H9 (cell line): Measurements from ENCODE around the gene CEP112. TPM values are rescaled to one million over a fixed set of nuclear protein-coding genes. Genes with fewer than 3 reads are reported as not detected.

Source experiments
- DNase-seq: peaks from one replicate; pipeline ENCODE4 v3.0.0-alpha.2; 2017
- H2AFZ ChIP-seq: one replicate; pipeline ENCODE4 v1.6.1; 2013; ENCODE audit warnings: mild to moderate bottlenecking, low read length, control low read depth, moderate library complexity
- H2AK5ac ChIP-seq: 2 replicates; pipeline ENCODE4 v1.6.1; 2013; ENCODE audit warnings: low read length, control low read depth, mixed read lengths; ENCODE audit not compliant: insufficient read length
- H2BK120ac ChIP-seq: one replicate; pipeline ENCODE4 v1.6.1; 2013; ENCODE audit warnings: low read depth, mild to moderate bottlenecking, low read length, control low read depth, inconsistent platforms; ENCODE audit not compliant: poor library complexity, severe bottlenecking
- H2BK12ac ChIP-seq: 2 replicates; pipeline ENCODE4 v1.6.1; 2013; ENCODE audit warnings: low read length, control low read depth, mixed read lengths, low read depth; ENCODE audit not compliant: insufficient read length
- H2BK15ac ChIP-seq: 2 replicates; pipeline ENCODE4 v1.6.1; 2013; ENCODE audit warnings: low read depth, low read length, control low read depth
- H2BK20ac ChIP-seq: one replicate; pipeline ENCODE4 v1.6.1; 2013; ENCODE audit warnings: low read depth, mild to moderate bottlenecking, low read length, control low read depth, inconsistent platforms; ENCODE audit not compliant: poor library complexity, severe bottlenecking
- H2BK5ac ChIP-seq: 2 replicates; pipeline ENCODE4 v1.6.1; 2013; ENCODE audit warnings: low read length, control low read depth, mixed read lengths; ENCODE audit not compliant: insufficient read length
- H3K14ac ChIP-seq: 2 replicates; pipeline ENCODE4 v1.6.1; 2013; ENCODE audit warnings: low read length, control low read depth; ENCODE audit not compliant: insufficient read depth
- H3K18ac ChIP-seq: 2 replicates; pipeline ENCODE4 v1.6.1; 2013; ENCODE audit warnings: low read depth, mild to moderate bottlenecking, mixed read lengths, low read length, control low read depth; ENCODE audit not compliant: insufficient read length
- H3K23ac ChIP-seq: 2 replicates; pipeline ENCODE4 v1.6.1; 2013; ENCODE audit warnings: low read length, control low read depth, mixed read lengths, low read depth; ENCODE audit not compliant: insufficient read length
- H3K23me2 ChIP-seq: 2 replicates; pipeline ENCODE4 v1.6.1; 2013; ENCODE audit warnings: low read depth, mild to moderate bottlenecking, mixed read lengths, low read length, control low read depth; ENCODE audit not compliant: insufficient read length, poor library complexity, severe bottlenecking
- H3K27ac ChIP-seq: 2 replicates; pipeline ENCODE4 v1.5.1; 2013; ENCODE audit warnings: low read length, control low read depth, mixed read lengths, low read depth; ENCODE audit not compliant: insufficient read length
- H3K27me3 ChIP-seq: 2 replicates; pipeline ENCODE4 v1.6.1; 2013; ENCODE audit warnings: low read length, control low read depth, inconsistent platforms; ENCODE audit not compliant: insufficient read depth
- H3K4ac ChIP-seq: 2 replicates; pipeline ENCODE4 v1.6.1; 2013; ENCODE audit warnings: low read depth, mild to moderate bottlenecking, control low read depth, inconsistent platforms, low read length, moderate library complexity
- H3K4me1 ChIP-seq: 2 replicates; pipeline ENCODE4 v1.6.1; 2013; ENCODE audit warnings: low read length, control low read depth, inconsistent platforms; ENCODE audit not compliant: insufficient read depth
- H3K4me2 ChIP-seq: 2 replicates; pipeline ENCODE4 v1.6.1; 2013; ENCODE audit warnings: low read length, control low read depth, mixed read lengths; ENCODE audit not compliant: insufficient read length, insufficient read depth
- H3K56ac ChIP-seq: 2 replicates; pipeline ENCODE4 v1.6.1; 2013; ENCODE audit warnings: low read depth, mild to moderate bottlenecking, mixed read lengths, low read length, control low read depth; ENCODE audit not compliant: insufficient read length
- H3K79me1 ChIP-seq: 2 replicates; pipeline ENCODE4 v1.6.1; 2013; ENCODE audit warnings: low read depth, mild to moderate bottlenecking, moderate library complexity, low read length, control low read depth, inconsistent platforms; ENCODE audit not compliant: insufficient read depth, poor library complexity, severe bottlenecking
- H3K79me2 ChIP-seq: 2 replicates; pipeline ENCODE4 v1.6.1; 2013; ENCODE audit warnings: low read length, control low read depth, inconsistent platforms; ENCODE audit not compliant: insufficient read depth
- H3K9ac ChIP-seq: 2 replicates; pipeline ENCODE4 v1.6.1; 2013; ENCODE audit warnings: low read length, control low read depth, mixed read lengths; ENCODE audit not compliant: insufficient read length; ENCODE audit errors: extremely low read depth
- H3K9me3 ChIP-seq: one replicate; pipeline ENCODE4 v1.6.1; 2013; ENCODE audit warnings: low read depth, low read length, inconsistent platforms; ENCODE audit not compliant: control insufficient read depth
- H3T11ph ChIP-seq: one replicate; pipeline ENCODE4 v1.6.1; 2013; ENCODE audit warnings: mild to moderate bottlenecking, low read length, control low read depth, inconsistent platforms
- H4K20me1 ChIP-seq: one replicate; pipeline ENCODE4 v1.6.1; 2013; ENCODE audit not compliant: control insufficient read depth, insufficient read length, insufficient read depth
- H4K5ac ChIP-seq: 2 replicates; pipeline ENCODE4 v1.6.1; 2013; ENCODE audit warnings: low read depth, mild to moderate bottlenecking, mixed read lengths, low read length, control low read depth; ENCODE audit not compliant: insufficient read length
- H4K8ac ChIP-seq: replicated peaks from 2 replicates; pipeline ENCODE4 v1.6.1; 2013; ENCODE audit warnings: low read length, control low read depth, mixed read lengths, low read depth; ENCODE audit not compliant: insufficient read length
- H4K91ac ChIP-seq: 2 replicates; pipeline ENCODE4 v1.6.1; 2013; ENCODE audit warnings: low read depth, mild to moderate bottlenecking, moderate library complexity, mixed read lengths, low read length, control low read depth; ENCODE audit not compliant: insufficient read length
- H3K27ac Mint-ChIP-seq, 3 experiments: 2 replicates in 2 of 3; 3 replicates in 1 of 3; pipeline ENCODE4 v1.8.0; 2020 to 2021; ENCODE audit warnings: mixed read lengths in 3 of 3, mild to moderate bottlenecking in 1 of 3, moderate library complexity in 1 of 3
- H3K27me3 Mint-ChIP-seq: 2 replicates; pipeline ENCODE4 v1.8.0; 2021; ENCODE audit warnings: low read depth, mild to moderate bottlenecking, moderate library complexity, mixed read lengths
- H3K36me3 Mint-ChIP-seq, 3 experiments: 2 replicates in 2 of 3; 3 replicates in 1 of 3; pipeline ENCODE4 v1.8.0; 2020 to 2021; ENCODE audit warnings: low read depth in 3 of 3, mixed read lengths in 3 of 3; ENCODE audit not compliant: insufficient read depth in 1 of 3
- H3K4me1 Mint-ChIP-seq, 2 experiments: 2 replicates each; pipeline ENCODE4 v1.8.0; 2020; ENCODE audit warnings: mixed read lengths in 2 of 2
- H3K4me3 Mint-ChIP-seq, 2 experiments: 2 replicates in 1 of 2; 3 replicates in 1 of 2; pipeline ENCODE4 v1.8.0; 2020 to 2021; ENCODE audit warnings: mild to moderate bottlenecking in 2 of 2, mixed read lengths in 2 of 2, moderate library complexity in 1 of 2
- H3K9me3 Mint-ChIP-seq, 2 experiments: 2 replicates in 1 of 2; 3 replicates in 1 of 2; pipeline ENCODE4 v1.8.0; 2020; ENCODE audit warnings: mild to moderate bottlenecking in 2 of 2, mixed read lengths in 2 of 2, moderate library complexity in 1 of 2
- CTCF ChIP-seq: fragments of 200-600 bp; sonication (generic); conservative IDR thresholded peaks from 3 replicates; pipeline ENCODE4 v1.8.0; 2021; ENCODE audit warnings: antibody characterized with exemption, mild to moderate bottlenecking
- WGBS: extraction: QIAGEN DNeasy Blood & Tissue Kit; methylation state at CpG from one replicate; pipeline ENCODE4 v1.1.7; 2013; ENCODE audit warnings: missing lambda C conversion rate, low lambda C conversion rate, mixed read lengths; ENCODE audit not compliant: insufficient read length; ENCODE audit errors: extremely low coverage; 5-methylcytosine and 5-hydroxymethylcytosine counted together
- total RNA-seq: library from RNA; stranded (reverse); gene quantifications from 2 replicates; pipeline ENCODE4 v1.2.1, GENCODE V29; 2021

Gene CEP112
- total RNA-seq, 1 experiment from 2014 or later: 5.4 TPM

GRCh38 chr17:65902155-65902554 is 289.8 kb downstream of the CEP112 start:
- no peak for DNase-seq
- Histone ChIP-seq H2BK15ac (no peak overlapping the region), H3K9me3 (no peaks in the 10 kb centered on the region), H3K56ac (no peak overlapping the region), H2BK120ac (no peak overlapping the region), H3K14ac (no peak overlapping the region), H3K23ac (no peak overlapping the region), H3K79me1 (no peaks in the 10 kb centered on the region), H4K5ac (no peak overlapping the region), H3K79me2 (no peaks in the 10 kb centered on the region), H2BK12ac (no peak overlapping the region), H3K23me2 (no peaks in the 10 kb centered on the region), H3K27ac (no peak overlapping the region), H4K8ac (no peak overlapping the region), H3K9ac (no peak overlapping the region), H2AK5ac (no peak overlapping the region), H3T11ph (no peak overlapping the region), H3K27me3 (no peaks in the 10 kb centered on the region), H2BK20ac (no peak overlapping the region), H2AFZ (no peak overlapping the region), H3K4ac (no peak overlapping the region), H2BK5ac (no peak overlapping the region), H3K18ac (no peak overlapping the region), H4K91ac (no peak overlapping the region), H4K20me1 (no peaks in the 10 kb centered on the region), H3K4me2 (no peak overlapping the region), H3K4me1 (peaks cover 2% of the 10 kb centered on the region; the same call in 1 of the 2 replicates)
- Mint-ChIP-seq H3K4me1 (peaks cover 24 to 25% of the 10 kb centered on the region in 2 experiments), H3K36me3 (no peaks in the 10 kb centered on the region), H3K9me3 (no peaks in the 10 kb centered on the region), H3K27me3 (peaks cover 8% of the 10 kb centered on the region), H3K4me3 (no peak overlapping the region; a peak in 1 of 5 replicates), H3K27ac (no peak overlapping the region)
- no CpG with 5 or more reads among the region's 10 CpGs for WGBS
- no peak for TF ChIP-seq CTCF
